ENCODE results near the gene BHLHE23. TPM values are rescaled to one million over a fixed set of nuclear protein-coding genes. Genes with fewer than 3 reads are reported as not detected.

The BHLHE23 gene
- total RNA-seq, 2 experiments from 2014 or later, result not detected

DNA sequence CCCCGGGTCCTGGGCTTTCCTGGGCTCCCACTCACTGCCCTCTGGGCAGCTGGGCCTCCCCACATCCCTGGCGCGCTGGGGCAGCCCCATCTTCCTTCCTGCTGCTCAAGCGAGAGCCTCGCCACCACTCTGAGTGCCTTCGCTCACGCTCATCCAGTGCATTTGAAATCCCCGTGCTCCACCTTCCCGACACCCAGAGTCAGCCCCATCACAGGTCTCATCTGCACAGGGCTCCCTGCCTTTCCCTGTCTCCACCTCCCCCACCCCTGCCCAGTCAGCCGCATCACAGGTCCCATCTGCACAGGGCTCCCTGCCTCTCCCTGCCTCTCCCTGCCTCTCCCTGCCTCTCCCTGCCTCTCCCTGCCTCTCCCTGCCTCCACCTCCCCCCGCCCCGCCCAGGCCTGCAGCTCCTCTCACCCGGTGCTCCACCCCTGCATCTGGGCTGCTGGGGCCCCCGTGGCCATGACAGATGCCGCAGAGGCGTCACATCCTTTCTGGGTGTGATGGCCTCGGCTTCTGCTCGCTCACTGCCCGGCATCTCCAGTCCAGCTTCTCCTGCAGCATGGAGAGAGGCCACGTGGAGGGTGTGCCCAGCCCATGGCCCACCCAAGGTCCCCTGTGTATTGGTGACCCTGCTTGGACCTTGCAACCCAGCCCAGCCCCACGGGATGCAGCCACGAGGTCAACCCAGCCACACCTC lies 9.0 kb upstream of the BHLHE23 start:
- POLR2A ChIA-PET, result no interaction called here
- BruUV-seq (replicated peaks), result no TSS peak

DNA sequence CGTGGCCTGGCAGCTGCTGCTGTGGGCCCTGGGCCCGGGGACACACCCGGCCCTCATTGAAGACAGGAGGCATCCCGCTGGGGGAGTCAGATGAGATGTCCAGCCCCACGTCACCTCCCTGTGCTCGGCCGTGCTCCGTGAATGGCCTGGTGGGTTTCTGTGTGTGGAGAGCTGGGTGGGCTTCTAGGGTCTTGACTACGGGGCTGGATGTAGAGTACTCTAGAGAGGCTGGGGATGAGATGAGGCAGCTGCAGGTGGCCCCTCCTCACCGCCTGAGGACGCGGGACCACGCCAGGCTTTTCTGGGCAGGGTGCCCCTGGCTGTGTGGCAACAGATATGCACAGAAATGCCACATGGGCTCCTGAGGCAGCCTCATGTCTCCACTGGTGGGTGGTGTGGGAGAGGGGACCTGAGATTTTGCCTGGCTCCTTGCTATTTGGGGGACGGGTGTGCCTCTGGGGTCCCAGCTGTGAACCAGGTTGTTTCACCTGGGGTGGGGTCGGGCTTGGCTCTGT lies 8.4 kb upstream of the BHLHE23 start:
- ChIA-PET POLR2A (no interaction called here), CTCF (ENCODE audit: unreplicated experiment) (no interaction called here)
- DNase-seq (ENCODE audit: low spot score), result no peak
- H3K79me2 ChIP-seq (ENCODE audit: insufficient read depth, low read depth, low read length), result no peaks in the 10 kb centered on the region
- H3K4me2 ChIP-seq (ENCODE audit: low read length), result no peak overlapping the region
- H3K9me2 ChIP-seq (ENCODE audit: insufficient read depth, low read length), result no peaks in the 10 kb centered on the region
- H3K4me3 ChIP-seq (ENCODE audit: low read depth, low read length, poor library complexity, severe bottlenecking), result no peak overlapping the region
- intact Hi-C loops (cut with micrococcal nuclease; ENCODE audit: unreplicated experiment), result no loop called here
- H2AFZ ChIP-seq (ENCODE audit: low read length), result no peak overlapping the region
- BruUV-seq (replicated peaks), result no TSS peak
- TF ChIP-seq, protein P1, sequence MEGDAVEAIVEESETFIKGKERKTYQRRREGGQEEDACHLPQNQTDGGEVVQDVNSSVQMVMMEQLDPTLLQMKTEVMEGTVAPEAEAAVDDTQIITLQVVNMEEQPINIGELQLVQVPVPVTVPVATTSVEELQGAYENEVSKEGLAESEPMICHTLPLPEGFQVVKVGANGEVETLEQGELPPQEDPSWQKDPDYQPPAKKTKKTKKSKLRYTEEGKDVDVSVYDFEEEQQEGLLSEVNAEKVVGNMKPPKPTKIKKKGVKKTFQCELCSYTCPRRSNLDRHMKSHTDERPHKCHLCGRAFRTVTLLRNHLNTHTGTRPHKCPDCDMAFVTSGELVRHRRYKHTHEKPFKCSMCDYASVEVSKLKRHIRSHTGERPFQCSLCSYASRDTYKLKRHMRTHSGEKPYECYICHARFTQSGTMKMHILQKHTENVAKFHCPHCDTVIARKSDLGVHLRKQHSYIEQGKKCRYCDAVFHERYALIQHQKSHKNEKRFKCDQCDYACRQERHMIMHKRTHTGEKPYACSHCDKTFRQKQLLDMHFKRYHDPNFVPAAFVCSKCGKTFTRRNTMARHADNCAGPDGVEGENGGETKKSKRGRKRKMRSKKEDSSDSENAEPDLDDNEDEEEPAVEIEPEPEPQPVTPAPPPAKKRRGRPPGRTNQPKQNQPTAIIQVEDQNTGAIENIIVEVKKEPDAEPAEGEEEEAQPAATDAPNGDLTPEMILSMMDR (conservative IDR thresholded peaks at IDR 0.05; ENCODE audit: low read length), result no peak
- no peak for TF ChIP-seq EZH2phosphoT487 (IDR thresholded peaks at IDR 0.05; ENCODE audit: borderline replicate concordance, low read depth, low read length)
- no peak overlapping the region for H3K27ac ChIP-seq (ENCODE audit: low read depth, low read length, poor library complexity, severe bottlenecking)
- no peaks in the 10 kb centered on the region for H4K20me1 ChIP-seq (ENCODE audit: insufficient read depth, low read length)
- H3K36me3 ChIP-seq (ENCODE audit: insufficient read depth, low read length), result no peaks in the 10 kb centered on the region
- H3K9me3 ChIP-seq (ENCODE audit: low read length), result peaks cover 13% of the 10 kb centered on the region; the same call in 1 of the 2 replicates
- no peaks in the 10 kb centered on the region for H3K4me1 ChIP-seq (ENCODE audit: insufficient read depth, low read length, poor library complexity, severe bottlenecking)

More for the DNA sequence above, 9.0 kb upstream of the BHLHE23 start:
- TF ChIP-seq, protein P1 (conservative IDR thresholded peaks at IDR 0.05; ENCODE audit: low read length), result no peak
- no peak for TF ChIP-seq EZH2phosphoT487 (IDR thresholded peaks at IDR 0.05; ENCODE audit: borderline replicate concordance, low read depth, low read length)
- Histone ChIP-seq H2AFZ (ENCODE audit: low read length) (no peak overlapping the region), H3K27ac (ENCODE audit: low read depth, low read length, poor library complexity, severe bottlenecking) (no peak overlapping the region), H3K4me3 (ENCODE audit: low read depth, low read length, poor library complexity, severe bottlenecking) (no peak overlapping the region), H3K9me3 (ENCODE audit: low read length) (peaks cover 13% of the 10 kb centered on the region; the same call in 1 of the 2 replicates), H3K9me2 (ENCODE audit: insufficient read depth, low read length) (no peaks in the 10 kb centered on the region), H3K36me3 (ENCODE audit: insufficient read depth, low read length) (no peaks in the 10 kb centered on the region), H3K4me2 (ENCODE audit: low read length) (no peak overlapping the region), H3K4me1 (ENCODE audit: insufficient read depth, low read length, poor library complexity, severe bottlenecking) (no peaks in the 10 kb centered on the region), H4K20me1 (ENCODE audit: insufficient read depth, low read length) (no peaks in the 10 kb centered on the region), H3K79me2 (ENCODE audit: insufficient read depth, low read depth, low read length) (no peaks in the 10 kb centered on the region)
- DNase-seq (ENCODE audit: low spot score), result no peak
- CTCF ChIA-PET (ENCODE audit: unreplicated experiment), result no interaction called here
- intact Hi-C loops (cut with micrococcal nuclease; ENCODE audit: unreplicated experiment), result no loop called here

DNA sequence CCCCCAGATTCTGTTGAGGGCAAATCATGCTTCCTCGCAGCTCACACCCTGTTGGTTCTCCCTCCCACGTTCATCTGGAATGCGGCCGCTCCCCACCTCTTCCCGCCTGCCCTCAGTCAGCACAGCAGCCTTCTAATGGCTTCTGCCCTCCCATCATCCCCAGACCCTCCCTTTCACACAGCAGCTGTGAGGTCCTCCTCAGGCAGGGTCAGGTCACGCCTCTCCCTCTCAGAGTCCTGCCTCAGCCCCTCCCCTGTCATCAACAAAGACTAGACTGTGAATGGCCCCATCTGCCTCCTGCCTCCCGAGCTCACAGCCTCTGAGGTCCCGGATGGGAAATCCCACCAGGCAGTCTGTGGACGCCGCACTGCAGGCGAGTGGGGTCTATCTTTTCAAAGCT lies 7.9 kb upstream of the BHLHE23 start:
- H2AFZ ChIP-seq (ENCODE audit: low read length), result no peak overlapping the region
- no TSS peak for BruUV-seq (replicated peaks)
- H3K9me3 ChIP-seq (ENCODE audit: low read length), result peaks cover 13% of the 10 kb centered on the region; the same call in 1 of the 2 replicates
- H4K20me1 ChIP-seq (ENCODE audit: insufficient read depth, low read length), result no peaks in the 10 kb centered on the region
- intact Hi-C loops (cut with micrococcal nuclease; ENCODE audit: unreplicated experiment), result no loop called here
- H3K9me2 ChIP-seq (ENCODE audit: insufficient read depth, low read length), result no peaks in the 10 kb centered on the region
- H3K36me3 ChIP-seq (ENCODE audit: insufficient read depth, low read length), result no peaks in the 10 kb centered on the region
- TF ChIP-seq, protein P1 (conservative IDR thresholded peaks at IDR 0.05; ENCODE audit: low read length), result no peak
- TF ChIP-seq EZH2phosphoT487 (IDR thresholded peaks at IDR 0.05; ENCODE audit: borderline replicate concordance, low read depth, low read length), result no peak
- no peak for DNase-seq (ENCODE audit: low spot score)
- POLR2A ChIA-PET, result no interaction called here
- H3K27ac ChIP-seq (ENCODE audit: low read depth, low read length, poor library complexity, severe bottlenecking), result no peak overlapping the region
- H3K4me2 ChIP-seq (ENCODE audit: low read length), result no peak overlapping the region
- H3K4me3 ChIP-seq (ENCODE audit: low read depth, low read length, poor library complexity, severe bottlenecking), result no peak overlapping the region
- no peaks in the 10 kb centered on the region for H3K79me2 ChIP-seq (ENCODE audit: insufficient read depth, low read depth, low read length)
- no peaks in the 10 kb centered on the region for H3K4me1 ChIP-seq (ENCODE audit: insufficient read depth, low read length, poor library complexity, severe bottlenecking)
- CTCF ChIA-PET (ENCODE audit: unreplicated experiment), result no interaction called here

All from OCI-LY7 (cell line).